Activated CD8-positive, alpha-beta memory T cell treated with anti-CD3 and anti-CD28 coated beads, Interleukin-2, amount 50 U/mL, for 24 hours (primary cell): ENCODE data around the gene MGAM2.

ENCODE experiments used
- DNase-seq: peaks from one replicate; pipeline ENCODE4 v3.0.0-alpha.2; 2020; ENCODE audit errors: extremely low read depth

Gene MGAM2

DNA sequence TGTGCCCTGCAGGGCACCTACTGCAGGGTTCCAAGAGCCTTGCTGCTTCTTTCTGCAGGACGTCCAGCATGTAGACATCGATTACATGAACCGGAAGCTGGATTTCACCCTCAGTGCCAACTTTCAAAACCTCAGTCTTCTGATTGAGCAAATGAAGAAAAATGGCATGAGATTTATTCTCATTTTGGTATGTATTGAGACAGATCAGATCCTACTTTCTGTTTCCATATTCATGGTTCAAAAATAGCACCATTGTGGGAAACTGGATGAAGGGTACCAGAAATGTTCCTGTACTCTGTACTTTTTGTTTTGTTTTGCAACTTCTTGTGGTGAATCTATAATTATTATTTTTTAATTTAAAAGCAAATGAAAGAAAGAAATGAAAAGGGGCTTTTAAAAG, 64.1 kb downstream of the MGAM2 start:
- DNase-seq: no peak

DNA sequence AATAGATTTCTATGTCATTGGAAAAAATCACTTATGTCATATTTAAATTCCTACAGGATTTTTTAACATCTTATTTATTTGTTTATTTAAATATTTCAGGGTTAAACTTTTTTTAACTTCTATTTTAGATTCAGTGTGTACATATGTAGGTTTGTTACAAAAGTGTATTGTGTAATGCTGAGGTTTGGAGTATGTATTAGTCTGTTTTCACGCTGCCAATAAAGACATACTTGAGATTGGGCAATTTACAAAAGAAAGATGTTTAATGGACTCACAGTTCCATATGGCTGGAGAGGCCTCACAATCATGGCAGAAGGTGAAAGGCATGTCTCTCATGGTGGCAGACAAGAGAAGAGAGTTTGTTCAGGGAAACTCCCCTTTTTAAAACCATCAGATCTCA, 65.4 kb downstream of the MGAM2 start:
- DNase-seq: no peak

GRCh38 chr7:142177869-142178268, 66.4 kb downstream of the MGAM2 start:
- DNase-seq: no peak

DNA sequence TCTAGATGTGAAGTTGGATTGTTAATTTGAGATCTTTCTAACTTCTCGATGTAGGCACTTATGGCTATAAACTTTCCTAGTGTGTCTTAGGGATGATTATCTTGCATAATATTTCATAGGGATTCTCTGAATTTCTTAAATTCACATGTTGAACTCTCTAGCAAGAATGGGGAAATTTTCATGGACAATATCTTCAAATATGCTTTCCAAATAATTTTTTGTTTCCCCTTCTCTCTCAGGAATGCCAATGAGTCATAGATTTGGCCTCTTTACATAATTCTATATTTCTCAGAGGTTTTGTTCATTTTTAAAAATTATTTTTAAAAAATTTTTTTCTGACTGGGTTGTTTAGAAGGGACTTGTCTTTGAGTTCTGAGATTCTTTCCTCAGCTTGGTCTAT, 68.9 kb downstream of the MGAM2 start:
- no peak for DNase-seq

DNA sequence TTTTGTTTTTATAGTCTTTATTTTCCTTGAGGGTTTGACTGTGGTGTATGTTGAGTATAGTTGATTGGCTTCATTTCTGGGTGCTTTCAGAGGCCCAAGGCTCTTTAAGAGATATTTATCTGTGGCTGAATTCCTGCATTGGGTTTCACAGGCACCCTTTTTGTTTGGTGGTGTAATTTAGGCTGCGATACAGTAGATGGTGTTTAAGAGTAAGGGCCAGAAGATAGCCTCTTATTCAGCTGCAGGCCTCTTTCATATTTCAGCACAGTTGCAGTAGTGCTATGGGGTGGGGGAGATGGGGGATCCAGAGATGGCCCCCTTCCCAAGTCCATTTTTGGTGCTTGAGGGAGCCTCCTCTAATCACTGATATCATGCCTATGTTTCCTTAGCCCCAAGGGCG, 69.7 kb downstream of the MGAM2 start:
- DNase-seq: no peak

DNA sequence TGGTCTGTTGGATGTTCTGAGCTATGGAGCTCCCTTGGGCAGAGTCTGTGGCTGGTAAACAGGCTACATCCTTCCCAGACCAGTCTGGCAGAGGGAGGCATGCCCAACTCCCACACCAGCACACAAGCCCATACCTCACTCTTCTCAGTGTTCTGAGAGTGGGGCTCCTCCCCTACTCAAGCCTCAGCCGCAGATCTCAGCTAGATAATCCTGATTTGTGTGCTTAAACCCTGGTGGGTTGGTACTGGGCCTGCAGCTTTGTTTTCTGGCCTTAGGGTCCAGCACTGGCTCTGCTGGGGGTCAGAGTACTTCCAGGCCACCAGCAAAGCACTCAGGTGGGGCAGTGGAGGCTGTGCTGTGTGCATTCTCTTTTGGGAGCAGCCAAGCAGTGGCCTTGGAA, 70.4 kb downstream of the MGAM2 start:
- DNase-seq: no peak

GRCh38 chr7:142185069-142185468, 73.6 kb downstream of the MGAM2 start:
- DNase-seq: no peak

DNA sequence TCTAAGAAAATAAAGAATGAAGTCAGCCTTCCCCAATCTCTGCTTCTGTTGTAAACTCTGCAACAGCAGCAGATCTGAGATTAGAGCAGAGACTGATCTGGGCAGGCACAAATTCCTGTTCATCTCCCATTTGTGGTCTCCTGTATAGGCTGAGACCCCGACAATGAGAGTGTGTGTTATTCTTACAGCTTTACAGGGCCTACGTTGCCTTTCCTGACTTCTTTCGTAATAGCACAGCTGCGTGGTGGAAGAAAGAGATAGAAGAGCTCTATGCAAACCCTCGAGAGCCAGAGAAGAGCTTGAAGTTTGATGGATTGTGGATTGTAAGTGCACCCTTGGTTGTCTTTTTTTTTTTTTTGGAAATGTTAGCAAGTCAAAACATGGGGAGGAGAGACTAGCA, 74.3 kb downstream of the MGAM2 start:
- no peak for DNase-seq

GRCh38 chr7:142188154-142188553, 76.6 kb downstream of the MGAM2 start:
- no peak for DNase-seq

GRCh38 chr7:142188846-142189245, 77.3 kb downstream of the MGAM2 start:
- no peak for DNase-seq

- DNase-seq: no peak
Measured at GRCh38 chr7:142194201-142194600, 82.7 kb downstream of the MGAM2 start.

DNA sequence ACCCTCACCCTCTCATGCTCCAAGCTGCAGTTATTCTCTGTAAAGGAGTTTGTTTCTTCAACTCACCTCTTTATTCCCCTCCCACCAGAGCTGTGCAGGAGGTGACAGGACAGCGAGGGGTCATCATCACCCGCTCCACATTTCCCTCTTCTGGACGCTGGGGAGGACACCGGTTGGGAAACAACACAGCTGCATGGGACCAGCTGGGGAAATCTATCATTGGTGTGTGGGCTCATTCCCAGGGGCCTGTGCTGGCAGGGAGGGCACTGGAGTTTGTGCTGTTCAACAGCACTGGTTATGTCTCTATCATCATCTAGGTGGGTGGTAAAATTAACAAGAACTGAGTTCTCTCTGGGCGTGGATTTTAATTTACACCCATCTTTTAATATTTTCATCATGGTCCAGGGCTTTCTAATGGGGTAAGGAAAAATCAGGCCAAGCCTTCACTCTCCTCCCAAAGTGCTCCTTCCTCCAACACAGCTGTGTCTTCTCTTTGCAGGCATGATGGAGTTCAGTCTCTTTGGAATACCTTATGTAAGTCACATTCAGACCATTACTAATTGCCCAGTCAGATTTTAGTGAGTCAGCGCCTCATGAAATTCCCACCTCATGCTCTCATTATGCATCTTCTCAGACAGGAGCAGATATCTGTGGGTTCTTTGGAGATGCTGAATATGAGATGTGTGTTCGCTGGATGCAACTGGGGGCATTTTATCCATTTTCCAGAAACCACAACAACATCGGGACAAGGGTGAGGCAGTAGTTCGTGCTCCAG, 84.7 kb downstream of the MGAM2 start:
- no peak for DNase-seq

DNA sequence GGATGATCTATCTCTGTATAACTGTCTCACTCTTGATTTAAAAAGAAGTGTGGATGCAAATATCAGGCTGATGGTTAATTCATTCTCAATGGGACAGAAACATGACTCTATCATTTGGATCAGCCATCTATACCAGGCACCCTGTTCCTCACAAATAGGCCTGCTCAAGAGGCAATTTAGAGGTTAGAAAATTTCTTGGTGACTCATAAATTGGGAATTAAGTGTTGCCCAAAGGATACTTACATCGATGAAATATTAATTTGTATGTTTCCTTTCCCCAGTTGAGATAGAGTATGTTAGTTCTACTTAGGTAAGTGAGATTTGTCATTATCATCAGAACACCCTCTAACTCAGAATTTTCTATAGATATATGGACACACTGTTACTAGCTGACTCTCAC, 88.7 kb downstream of the MGAM2 start:
- DNase-seq: no peak

GRCh38 chr7:142228537-142229104, 117.1 kb downstream of the MGAM2 start:
- no peak for DNase-seq

DNA sequence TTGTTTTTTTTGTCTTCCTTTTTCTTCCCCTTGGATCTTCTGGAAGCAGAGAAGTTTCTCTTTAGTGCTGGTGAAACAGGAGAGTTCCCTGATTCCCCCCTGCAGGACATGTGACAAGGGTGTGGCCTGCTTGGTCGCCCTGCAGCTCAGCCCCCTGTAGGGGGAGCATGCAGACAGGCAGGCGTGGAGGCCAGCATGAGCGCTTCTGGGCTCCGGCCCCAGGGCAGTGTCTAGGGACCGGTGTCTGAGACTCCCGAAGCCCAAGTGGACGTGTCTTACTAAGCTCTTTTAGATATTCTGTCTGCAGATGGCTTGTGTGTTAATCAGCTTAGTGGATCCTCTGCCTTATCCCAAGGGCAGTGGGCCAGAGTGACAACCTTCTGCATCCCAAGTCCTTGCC, 120.2 kb downstream of the MGAM2 start:
- DNase-seq: no peak

DNA sequence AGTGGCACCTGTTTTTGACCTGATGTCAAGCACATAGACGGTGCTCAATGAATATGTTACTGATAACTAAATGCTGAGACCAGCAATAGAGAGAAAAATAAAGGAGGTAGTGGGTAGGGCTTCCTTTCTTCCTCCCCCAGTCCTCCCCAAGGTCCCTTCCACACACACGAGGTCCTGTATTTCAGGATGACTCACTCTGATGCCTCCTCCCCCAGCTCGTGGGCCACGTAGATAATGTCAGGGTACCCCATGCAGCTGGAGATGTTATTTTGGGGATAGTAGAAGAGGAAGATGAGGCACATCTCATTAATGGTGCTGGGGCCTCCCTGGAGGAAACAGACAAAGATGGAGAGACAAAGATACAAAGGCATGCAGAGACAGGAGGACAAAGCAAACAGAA, 129.0 kb downstream of the MGAM2 start:
- no peak for DNase-seq

GRCh38 chr7:142243823-142244222, 132.3 kb downstream of the MGAM2 start:
- no peak for DNase-seq

GRCh38 chr7:142248166-142249160, 136.9 kb downstream of the MGAM2 start:
- DNase-seq: no peak

DNA sequence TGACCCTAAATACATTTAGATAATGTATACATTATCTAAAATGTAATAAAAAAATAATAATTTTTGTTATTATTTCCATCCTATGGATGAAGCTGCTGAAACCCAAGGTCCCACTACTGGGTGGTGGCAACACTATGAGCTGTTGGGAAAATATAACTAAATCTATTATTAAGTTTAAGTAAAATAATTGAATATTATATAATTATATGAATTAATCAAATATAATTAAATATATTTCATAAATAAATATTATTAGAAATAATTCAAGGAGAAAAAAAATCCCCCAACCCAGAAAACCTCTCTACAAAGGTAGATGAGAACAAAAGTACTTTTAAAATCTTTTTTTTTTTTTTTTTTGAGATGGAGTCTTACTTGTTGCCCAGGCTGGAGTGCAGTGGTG, 138.4 kb downstream of the MGAM2 start:
- no peak for DNase-seq

GRCh38 chr7:142250705-142251104, 139.2 kb downstream of the MGAM2 start:
- DNase-seq: no peak

DNA sequence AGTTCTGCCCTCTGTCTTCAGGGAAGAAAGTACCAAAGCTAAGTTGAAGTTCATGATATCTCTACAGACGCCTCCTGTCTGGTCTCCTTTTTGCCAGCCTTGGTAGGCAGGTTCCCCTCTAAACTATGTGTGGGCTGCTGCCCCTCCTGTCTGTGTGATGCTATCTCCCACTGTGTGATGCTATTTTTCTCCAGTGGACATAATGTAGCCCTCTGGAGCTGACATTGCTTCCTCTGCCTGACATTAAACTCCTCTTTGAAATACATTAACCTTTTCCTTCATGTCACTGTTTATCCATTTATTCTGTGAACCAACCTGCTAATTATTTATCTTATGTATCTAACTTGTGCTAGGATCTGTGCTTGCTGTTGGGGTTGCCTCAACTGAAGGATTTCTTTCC, 146.4 kb downstream of the MGAM2 start, which contains the start of gene PRSS58:
PRSS58 (minus strand) TSS at position 101 of the 400 bp plus-strand sequence. CDS start 351 bp downstream, outside the sequence.
- no peak for DNase-seq

DNA sequence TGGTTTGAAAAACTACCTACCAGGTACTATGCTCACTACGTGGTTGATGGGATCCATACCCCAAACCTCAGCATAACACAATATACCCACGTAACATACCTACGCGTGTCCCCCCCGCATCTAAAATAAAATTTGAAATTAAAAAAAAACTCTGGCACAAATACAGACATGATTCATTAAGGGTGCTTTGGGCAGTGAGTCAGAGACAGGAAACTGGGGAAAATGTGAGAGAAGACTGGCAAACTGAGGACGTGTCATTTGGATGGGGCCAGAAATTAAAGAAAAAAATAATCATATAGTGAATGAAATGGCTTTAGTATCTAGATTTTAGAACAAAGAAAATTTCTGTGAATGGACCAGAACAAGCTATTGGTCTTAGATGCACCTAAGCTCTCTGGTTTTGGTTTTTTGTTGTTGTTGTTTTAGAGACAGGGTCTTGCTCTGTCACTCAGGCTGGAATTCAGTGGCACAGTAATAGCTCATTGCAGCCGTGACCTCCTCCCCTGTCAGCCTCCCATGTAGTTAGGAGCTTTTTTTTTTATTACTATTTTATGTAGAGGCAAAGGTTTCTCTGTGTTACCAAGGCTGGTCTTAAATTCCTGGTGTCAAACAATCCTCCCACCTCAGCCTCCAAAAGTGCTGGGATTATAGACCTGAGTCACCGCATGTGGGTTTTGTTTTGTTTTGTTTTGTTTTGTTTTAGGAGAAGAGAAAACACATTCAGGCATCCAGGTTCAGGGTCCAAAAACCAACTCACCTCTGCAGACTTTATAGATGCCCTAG, 152.3 kb downstream of the MGAM2 start:
- DNase-seq: no peak
